GM10266 (cell line): ENCODE data around the gene PTPRD.

Experiments
- DNase-seq: peaks from one replicate; pipeline ENCODE4 v3.0.0; 2012; ENCODE audit errors: extremely low spot score
- TF ChIP-seq, protein P1 (sequence below): IDR thresholded peaks from 2 replicates; pipeline ENCODE4 v1.5.1; 2012; ENCODE audit warnings: mild to moderate bottlenecking, low read depth; ENCODE audit not compliant: control insufficient read depth, insufficient read depth; ENCODE audit errors: missing control alignments

The PTPRD gene

GRCh38 chr9:8384091-8384490, 2228.7 kb downstream of the PTPRD start:
- TF ChIP-seq, protein P1, sequence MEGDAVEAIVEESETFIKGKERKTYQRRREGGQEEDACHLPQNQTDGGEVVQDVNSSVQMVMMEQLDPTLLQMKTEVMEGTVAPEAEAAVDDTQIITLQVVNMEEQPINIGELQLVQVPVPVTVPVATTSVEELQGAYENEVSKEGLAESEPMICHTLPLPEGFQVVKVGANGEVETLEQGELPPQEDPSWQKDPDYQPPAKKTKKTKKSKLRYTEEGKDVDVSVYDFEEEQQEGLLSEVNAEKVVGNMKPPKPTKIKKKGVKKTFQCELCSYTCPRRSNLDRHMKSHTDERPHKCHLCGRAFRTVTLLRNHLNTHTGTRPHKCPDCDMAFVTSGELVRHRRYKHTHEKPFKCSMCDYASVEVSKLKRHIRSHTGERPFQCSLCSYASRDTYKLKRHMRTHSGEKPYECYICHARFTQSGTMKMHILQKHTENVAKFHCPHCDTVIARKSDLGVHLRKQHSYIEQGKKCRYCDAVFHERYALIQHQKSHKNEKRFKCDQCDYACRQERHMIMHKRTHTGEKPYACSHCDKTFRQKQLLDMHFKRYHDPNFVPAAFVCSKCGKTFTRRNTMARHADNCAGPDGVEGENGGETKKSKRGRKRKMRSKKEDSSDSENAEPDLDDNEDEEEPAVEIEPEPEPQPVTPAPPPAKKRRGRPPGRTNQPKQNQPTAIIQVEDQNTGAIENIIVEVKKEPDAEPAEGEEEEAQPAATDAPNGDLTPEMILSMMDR = no peak
- no peak for DNase-seq

DNA sequence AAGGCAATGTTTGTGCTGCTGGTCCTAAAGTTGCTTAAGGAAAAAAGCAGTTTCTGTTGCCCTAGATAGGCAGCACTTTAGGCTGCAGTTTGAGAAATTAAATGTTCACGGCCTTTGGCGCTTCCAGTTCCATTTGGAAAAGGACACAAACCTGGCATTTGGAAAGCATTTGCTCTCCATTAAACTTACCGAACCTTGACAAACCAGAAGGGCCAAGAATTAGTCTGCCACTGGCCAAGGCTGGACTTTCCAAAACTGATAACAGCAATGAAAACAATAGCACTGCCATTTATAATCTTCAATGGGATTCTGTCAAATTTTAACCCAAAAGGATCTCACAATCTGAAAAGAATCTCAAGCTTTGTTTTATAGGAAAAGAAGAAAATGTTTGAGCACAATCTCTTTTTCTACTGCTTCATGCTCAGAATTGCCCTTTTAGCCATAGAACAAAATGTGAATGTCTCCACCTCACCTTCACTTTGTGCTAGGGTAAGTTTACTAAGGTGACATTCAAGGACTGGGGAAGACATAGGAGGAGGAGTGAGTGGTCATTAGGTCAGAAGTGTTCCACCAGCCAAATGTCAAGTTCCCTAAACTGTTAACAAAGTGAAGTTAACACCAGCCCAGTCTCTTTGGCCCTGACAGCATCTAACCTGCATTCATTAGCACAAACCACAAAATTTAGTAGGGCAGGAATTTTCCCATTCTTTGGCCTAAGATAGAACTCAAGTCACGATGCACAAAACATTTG, 2229.8 kb downstream of the PTPRD start:
- DNase-seq = no peak
- TF ChIP-seq, protein P1 = no peak

- DNase-seq = no peak
- TF ChIP-seq, protein P1 = no peak
Measured at GRCh38 chr9:8382266-8382665, 2230.5 kb downstream of the PTPRD start.

DNA sequence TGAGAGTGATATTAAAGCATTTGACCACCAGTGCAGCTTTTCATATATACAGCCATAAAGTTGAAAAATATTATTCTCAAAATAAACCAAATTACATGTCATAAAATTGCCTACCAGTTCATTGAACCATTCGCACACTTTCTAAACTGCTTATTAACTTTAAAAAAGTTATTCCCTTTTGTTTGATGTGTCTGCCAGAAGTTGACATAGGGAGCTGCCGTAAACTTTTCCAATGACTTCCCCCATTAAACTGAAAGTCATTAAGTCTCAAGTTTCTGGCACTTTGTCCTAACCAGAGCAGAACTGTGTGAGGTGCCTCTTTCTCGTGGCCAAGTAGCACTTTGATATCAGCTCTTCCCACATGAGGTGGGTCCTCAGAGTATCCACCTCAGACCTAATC, 2231.2 kb downstream of the PTPRD start:
- TF ChIP-seq, protein P1 = no peak
- no peak for DNase-seq

DNA sequence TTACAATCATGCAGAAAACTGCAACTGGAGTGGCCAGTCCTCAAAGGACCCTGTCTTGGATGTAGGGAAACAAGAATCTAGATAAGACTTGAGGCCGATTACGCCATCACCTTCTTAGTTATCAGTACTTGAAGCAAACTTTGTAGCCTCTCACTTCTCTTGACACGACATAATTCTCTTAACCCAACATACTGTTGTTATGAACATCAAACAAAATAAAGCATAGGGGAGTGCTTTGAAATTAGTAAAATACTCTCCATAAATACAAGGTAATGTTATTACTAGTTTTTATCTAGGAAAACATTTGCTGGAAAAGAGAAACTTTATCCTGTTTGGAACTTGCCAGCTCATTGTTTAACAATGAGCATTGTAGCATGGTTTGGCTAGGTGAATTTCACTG, 2238.3 kb downstream of the PTPRD start:
- DNase-seq = no peak
- TF ChIP-seq, protein P1 = no peak

- DNase-seq = no peak
- TF ChIP-seq, protein P1 = no peak
Measured at GRCh38 chr9:8371686-8372085, 2241.1 kb downstream of the PTPRD start.

DNA sequence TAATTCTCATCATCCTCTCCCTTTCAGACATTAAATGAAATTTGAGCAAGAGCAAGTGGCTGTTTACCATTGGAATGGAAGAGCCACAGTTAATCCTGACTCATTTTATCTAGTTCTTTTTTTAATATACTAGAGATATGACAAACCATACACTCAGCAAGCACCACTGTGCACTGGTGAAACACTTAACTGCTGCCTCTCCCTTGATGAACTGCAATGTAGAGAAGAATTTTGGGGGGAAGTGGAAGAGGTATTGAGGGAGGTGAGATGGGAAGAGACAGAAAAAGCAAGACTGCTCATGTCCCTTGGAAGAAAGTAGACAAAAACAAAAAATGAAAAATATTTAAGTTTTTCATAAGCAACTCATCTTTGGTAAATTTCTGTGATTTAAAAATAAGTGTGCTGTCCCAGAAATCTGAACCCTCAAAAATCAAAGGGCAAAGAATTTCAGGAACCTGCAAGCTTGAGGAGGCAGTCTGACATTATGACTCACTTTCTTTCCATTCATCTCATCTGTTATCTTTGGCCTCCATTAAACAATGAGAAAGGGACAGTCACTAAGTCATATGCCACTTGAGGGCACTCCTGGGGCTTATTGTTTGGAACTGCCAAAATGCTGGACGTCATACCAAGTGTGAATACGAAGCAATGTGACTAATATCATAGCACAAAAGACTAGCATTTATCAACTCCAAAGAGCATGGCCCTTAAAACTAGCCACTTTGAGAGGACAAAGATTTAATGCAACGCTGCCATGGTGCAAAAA, 2246.5 kb downstream of the PTPRD start:
- no peak for DNase-seq
- TF ChIP-seq, protein P1 = no peak
